Activated CD8-positive, alpha-beta memory T cell treated with anti-CD3 and anti-CD28 coated beads for 36 hours (primary cell): ENCODE results near the gene GIMAP2. TPM values are rescaled to one million over a fixed set of nuclear protein-coding genes. Genes with fewer than 3 reads are reported as not detected.
"Not testable (repeated sequence)": the region's sequence is repeated elsewhere in the genome, so short reads cannot be mapped to it uniquely, and the experiment has no call there.

ENCODE experiments used
- CTCF ChIA-PET: fragments of 350-600 bp; sonication (Branson Sonifier 250); formaldehyde crosslinking; loops from one replicate; lab custom pipeline; 2021; ENCODE audit warnings: antibody characterized with exemption; lab: Charles Lee
- POLR2A ChIA-PET: fragments of 350-600 bp; sonication (Branson Sonifier 250); formaldehyde crosslinking; loops from one replicate; lab custom pipeline; 2021; ENCODE audit warnings: antibody characterized with exemption; lab: Charles Lee
- total RNA-seq, 2 experiments: library from RNA; stranded (reverse); gene quantifications; one replicate each; pipeline ENCODE4 v1.2.3, GENCODE V29; 2021

GIMAP2 gene
- total RNA-seq, 2 experiments from 2014 or later = 30.6 to 32.1 TPM

GRCh38 chr7:150671798-150672585, 13.5 kb upstream of the GIMAP2 start:
- POLR2A ChIA-PET = not testable (repeated sequence)

GRCh38 chr7:150675714-150676113, 9.8 kb upstream of the GIMAP2 start:
- CTCF ChIA-PET = no interaction called here
- POLR2A ChIA-PET = interaction anchor here (0.6 kb wide), 1 partner anchor 11 kb away, joined by 5 read pairs; no protein-coding TSS in a partner anchor

More at GRCh38 chr7:150671798-150672585, 13.5 kb upstream of the GIMAP2 start:
- CTCF ChIA-PET = not testable (repeated sequence)

GRCh38 chr7:150676276-150676675, 9.2 kb upstream of the GIMAP2 start:
- CTCF ChIA-PET, POLR2A ChIA-PET: not testable (repeated sequence)

- POLR2A ChIA-PET, CTCF ChIA-PET: not testable (repeated sequence)
Observed at GRCh38 chr7:150676854-150677253, 8.7 kb upstream of the GIMAP2 start.

GRCh38 chr7:150678601-150679000, 6.9 kb upstream of the GIMAP2 start:
- CTCF ChIA-PET, POLR2A ChIA-PET: not testable (repeated sequence)

GRCh38 chr7:150680364-150680763, 5.1 kb upstream of the GIMAP2 start:
- CTCF ChIA-PET, POLR2A ChIA-PET: not testable (repeated sequence)

GRCh38 chr7:150686030-150686631, 625 bp downstream of the GIMAP2 start:
- CTCF ChIA-PET = interaction anchor here (1.5 to 1.9 kb wide), 3 partner anchors 31 to 235 kb away, joined by 4 to 7 read pairs (median 5); partner anchors contain the start of gene GIMAP8

GRCh38 chr7:150688630-150689029, 3.1 kb downstream of the GIMAP2 start:
- CTCF ChIA-PET = no interaction called here
- POLR2A ChIA-PET = no interaction called here

More at GRCh38 chr7:150686030-150686631, 625 bp downstream of the GIMAP2 start:
- POLR2A ChIA-PET = interaction anchor here (0.7 to 2.4 kb wide), 7 partner anchors 18 to 170 kb away, joined by 3 to 11 read pairs (median 5); partner anchors contain the start of genes GIMAP1 and GIMAP5

- CTCF ChIA-PET = no interaction called here
- POLR2A ChIA-PET = no interaction called here
Observed at GRCh38 chr7:150695654-150696053, 10.1 kb downstream of the GIMAP2 start.

GRCh38 chr7:150703209-150703608, 17.7 kb downstream of the GIMAP2 start:
- CTCF ChIA-PET = no interaction called here
- POLR2A ChIA-PET = no interaction called here

GRCh38 chr7:150715293-150715692, 29.8 kb downstream of the GIMAP2 start:
- ChIA-PET POLR2A (interaction anchor here (0.8 to 3.4 kb wide), 11 partner anchors 15 to 266 kb away, joined by 3 to 23 read pairs (median 6); partner anchors contain the start of genes GIMAP2 and GIMAP5), CTCF (interaction anchor here (0.7 to 2.3 kb wide), 9 partner anchors 10 to 264 kb away, joined by 3 to 11 read pairs (median 4); no protein-coding TSS in a partner anchor)

- POLR2A ChIA-PET = interaction anchor here (0.8 to 3.4 kb wide), 13 partner anchors 15 to 267 kb away, joined by 3 to 23 read pairs (median 4); partner anchors contain the start of genes GIMAP2 and GIMAP5
Observed at GRCh38 chr7:150715738-150716137, 30.2 kb downstream of the GIMAP2 start.

GRCh38 chr7:150716368-150716767, 30.9 kb downstream of the GIMAP2 start, which contains the start of gene GIMAP1:
TSS of gene GIMAP1 (plus strand) at chr7:150716613. CDS start at chr7:150719048, 2,435 bp downstream.
- CTCF ChIA-PET = interaction anchor here (0.7 to 2.3 kb wide), 10 partner anchors 9 to 394 kb away, joined by 3 to 11 read pairs (median 4); partner anchors contain the start of gene GIMAP4
- POLR2A ChIA-PET = interaction anchor here (0.9 to 3.4 kb wide), 11 partner anchors 14 to 201 kb away, joined by 3 to 23 read pairs (median 6); partner anchors contain the start of genes GIMAP2 and GIMAP5

More at GRCh38 chr7:150715738-150716137, 30.2 kb downstream of the GIMAP2 start:
- CTCF ChIA-PET = interaction anchor here (0.7 to 2.3 kb wide), 11 partner anchors 10 to 393 kb away, joined by 3 to 11 read pairs (median 4); partner anchors contain the start of gene GIMAP4

- ChIA-PET POLR2A (interaction anchor here (0.9 to 3.4 kb wide), 9 partner anchors 14 to 197 kb away, joined by 3 to 23 read pairs (median 6); partner anchors contain the start of genes GIMAP2 and GIMAP5), CTCF (interaction anchor here (1.1 to 2.3 kb wide), 6 partner anchors 13 to 268 kb away, joined by 3 to 11 read pairs (median 5); partner anchors contain the start of genes GIMAP2 and GIMAP4)
Observed at GRCh38 chr7:150716939-150717338, 31.4 kb downstream of the GIMAP2 start.

- POLR2A ChIA-PET = interaction anchor here (3.1 to 3.4 kb wide), 2 partner anchors 15 to 20 kb away, joined by 22 to 23 read pairs; partner anchors contain the start of gene GIMAP5
- CTCF ChIA-PET = interaction anchor here (1.3 to 1.4 kb wide), 2 partner anchors 15 to 32 kb away, joined by 4 read pairs; partner anchors contain the start of gene GIMAP2
Observed at GRCh38 chr7:150717814-150718420, 32.4 kb downstream of the GIMAP2 start.

GRCh38 chr7:150719436-150719835, 33.9 kb downstream of the GIMAP2 start:
- POLR2A ChIA-PET = no interaction called here
- CTCF ChIA-PET = no interaction called here

GRCh38 chr7:150719960-150720891, 34.7 kb downstream of the GIMAP2 start:
- ChIA-PET POLR2A (interaction anchor here (1.1 kb wide), 1 partner anchor 13 kb away, joined by 3 read pairs; no protein-coding TSS in a partner anchor), CTCF (interaction anchor here (0.6 to 2.2 kb wide), 3 partner anchors 11 to 297 kb away, joined by 3 to 8 read pairs (median 4); no protein-coding TSS in a partner anchor)
